Stimulated activated CD4-positive, alpha-beta T cell treated with anti-CD3 and anti-CD28 coated beads, Interleukin-4, amount 100 ng/mL, for 1 hour (primary cell): ENCODE data around the gene FNDC3A.

ENCODE experiments used
- DNase-seq: peaks from one replicate; pipeline ENCODE4 v3.0.0-alpha.2; 2020

FNDC3A gene

DNA sequence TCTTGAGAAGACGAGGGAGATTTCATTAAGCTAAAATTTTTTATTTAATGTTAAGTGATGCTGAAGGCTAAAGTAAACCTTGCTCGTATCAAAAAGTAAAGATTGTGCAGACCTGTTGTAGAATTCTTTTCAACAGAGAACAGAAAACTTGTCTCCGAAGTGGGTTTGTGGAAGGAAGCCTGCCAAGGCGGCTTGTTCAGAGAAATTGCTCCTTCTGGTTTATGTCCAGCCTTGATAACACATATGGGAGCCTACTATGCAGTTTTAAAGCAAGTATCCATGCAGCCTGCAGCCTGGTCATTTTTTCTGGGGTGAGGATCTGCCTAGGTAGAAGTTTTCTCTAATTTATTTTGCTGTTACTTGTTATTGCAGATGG is 245.9 kb downstream of the FNDC3A start:
- no peak for DNase-seq

DNA sequence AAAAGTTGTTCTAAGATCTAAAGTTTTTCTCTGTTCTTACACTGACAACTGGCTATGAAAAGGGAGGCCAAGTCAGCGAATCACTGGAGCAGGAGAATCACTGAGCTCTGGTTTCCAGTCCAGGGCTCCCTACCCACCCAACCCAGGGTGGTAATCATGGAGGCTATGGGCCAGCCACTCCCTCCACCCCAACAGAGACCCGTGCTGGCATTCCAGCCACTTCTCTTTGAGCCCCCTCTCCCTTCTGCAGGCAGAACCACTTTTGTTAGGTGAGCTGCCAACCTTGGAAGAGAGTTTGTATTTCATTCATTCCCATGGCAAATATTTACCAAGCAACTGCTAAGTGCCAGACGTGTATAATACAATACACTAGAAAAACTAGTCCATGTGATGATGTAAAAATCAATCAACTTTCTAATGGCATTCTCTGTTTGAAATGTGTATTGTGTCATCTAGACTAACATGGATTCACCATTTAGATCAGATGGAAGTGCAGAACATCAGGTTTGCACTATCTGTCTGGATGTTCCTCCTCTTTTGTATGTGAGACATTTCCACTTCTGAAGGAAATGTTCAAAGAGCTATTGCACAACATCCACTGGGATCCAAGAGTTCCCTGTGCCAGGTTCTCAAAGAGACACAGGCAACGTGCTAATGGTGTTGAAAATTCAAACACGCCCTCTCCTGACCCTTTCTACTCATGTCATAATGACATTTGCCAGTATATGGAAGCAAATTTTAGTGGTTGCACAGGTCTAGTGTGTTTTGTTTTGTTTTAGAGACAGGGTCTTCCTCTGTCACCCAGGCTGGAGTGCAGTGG is 249.7 kb downstream of the FNDC3A start:
- no peak for DNase-seq

DNA sequence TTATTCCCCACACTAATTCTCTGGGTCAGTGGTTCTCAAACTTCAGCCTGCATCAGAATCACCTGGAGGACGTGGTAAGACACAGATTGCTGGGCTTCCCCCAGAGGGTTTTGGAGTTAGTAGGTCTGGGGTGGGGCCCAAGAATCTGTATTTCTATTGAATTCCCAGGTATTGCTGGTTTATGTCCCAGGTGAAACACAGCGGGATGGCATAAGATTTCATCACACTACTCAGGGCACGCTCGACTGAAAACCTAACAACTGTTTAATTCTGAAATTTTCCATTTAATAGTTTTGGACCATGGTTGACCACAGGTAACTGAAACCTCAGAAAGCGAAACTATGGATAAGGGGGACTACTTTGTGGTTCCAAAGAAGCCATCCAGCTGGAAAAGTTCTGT is 250.9 kb downstream of the FNDC3A start:
- DNase-seq: no peak

DNA sequence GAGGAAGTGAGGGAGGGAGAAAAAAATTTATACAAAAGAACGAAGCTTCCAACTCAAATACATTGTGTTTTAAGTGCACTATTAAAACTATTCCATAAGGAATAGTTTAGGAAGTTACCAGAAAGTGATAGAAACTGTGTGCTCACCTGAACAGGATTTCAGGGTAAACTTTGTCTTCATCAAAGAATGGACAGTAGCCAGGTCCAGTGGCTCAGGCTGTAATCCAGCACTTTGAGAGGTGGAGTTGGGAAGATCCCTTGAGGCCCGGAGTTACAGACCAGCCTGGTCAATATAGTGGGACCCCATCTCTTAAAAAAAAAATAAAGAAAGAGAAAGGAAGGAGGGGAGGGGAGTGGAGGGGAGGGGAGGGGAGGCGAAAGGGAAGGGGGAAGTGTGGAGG is 259.0 kb downstream of the FNDC3A start:
- DNase-seq: no peak

DNA sequence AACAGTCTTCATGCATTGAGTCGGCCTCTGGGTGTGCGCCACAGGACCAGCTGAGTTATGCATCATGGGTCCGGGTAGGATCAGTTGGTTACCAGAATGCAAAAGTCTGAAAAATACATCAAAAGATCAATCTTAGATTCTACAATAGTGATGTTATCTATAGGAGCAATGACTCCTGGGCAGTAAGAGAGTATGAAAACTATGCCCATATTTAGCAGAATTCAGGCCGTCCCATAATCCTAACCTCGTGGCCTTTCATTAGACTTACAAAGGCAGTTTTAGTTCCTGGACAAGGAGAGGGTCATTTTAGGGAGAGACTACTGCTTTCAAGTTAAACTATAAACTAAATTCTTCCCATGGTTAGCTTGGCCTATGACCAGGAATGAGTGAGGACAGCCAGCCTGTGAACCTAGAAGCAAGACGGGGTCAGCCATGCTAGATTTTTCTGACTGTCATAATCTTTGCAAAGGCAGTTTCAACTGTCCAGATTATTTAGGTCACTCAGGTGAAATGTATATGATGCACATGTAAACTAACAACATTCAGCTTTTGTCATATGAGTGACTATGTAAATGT is 260.2 kb downstream of the FNDC3A start:
- DNase-seq: no peak

DNA sequence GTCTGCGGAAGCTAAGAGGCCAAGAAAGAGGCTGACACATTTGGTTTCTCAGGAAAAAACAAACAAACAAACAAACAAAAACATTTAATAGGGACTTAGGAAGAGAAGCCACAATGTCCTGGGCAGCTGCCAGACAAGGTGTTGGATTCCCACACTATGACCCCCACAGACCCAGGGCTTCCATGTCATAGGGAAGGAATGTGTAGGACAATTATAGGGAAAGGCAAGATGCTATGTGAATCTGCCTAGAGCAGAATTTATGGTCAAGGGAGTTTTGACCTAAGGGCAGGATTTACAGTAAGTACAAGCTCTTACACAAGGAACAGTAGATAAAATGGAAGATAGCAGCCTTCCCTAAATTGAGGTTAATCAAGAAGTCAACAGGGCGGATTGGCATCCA is 262.9 kb downstream of the FNDC3A start:
- no peak for DNase-seq

DNA sequence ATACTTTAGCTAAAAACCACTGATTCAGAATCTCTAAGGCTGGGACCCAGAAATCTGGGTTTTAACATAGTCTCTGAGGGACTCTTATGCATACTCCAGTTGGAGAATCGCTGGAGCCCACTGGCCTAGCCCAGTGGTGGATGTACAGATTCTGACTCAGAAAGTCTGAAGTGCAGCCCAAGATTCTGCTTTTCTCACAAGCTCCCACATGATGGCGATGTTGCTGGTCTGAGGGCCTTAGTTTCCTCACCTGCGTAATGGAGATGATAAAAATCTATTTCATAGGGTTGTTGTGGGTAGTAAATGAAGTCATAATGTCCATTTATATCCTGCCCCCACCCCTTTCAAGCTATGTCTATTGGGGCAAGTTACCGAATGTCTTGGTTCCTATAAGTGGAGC is 264.3 kb downstream of the FNDC3A start:
- peak; percentile 20 for DNase-seq

DNA sequence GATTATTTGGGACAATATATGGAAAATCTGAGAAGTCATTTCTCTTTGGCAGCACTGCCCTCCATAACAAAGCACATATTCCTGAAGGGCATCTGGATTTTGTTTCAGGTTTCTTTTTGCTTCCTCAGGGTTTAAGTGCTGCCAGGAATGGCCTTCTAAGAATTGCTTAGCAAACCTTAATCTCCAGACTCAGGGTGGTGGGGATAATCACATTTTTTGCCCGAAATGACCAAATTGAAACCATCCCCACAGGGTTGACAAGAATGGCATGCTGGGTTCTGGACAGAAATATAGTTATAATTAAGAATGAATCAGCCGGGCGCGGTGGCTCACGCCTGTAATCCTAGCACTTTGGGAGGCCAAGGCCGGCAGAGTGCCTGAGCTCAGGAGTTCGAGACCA is 265.6 kb downstream of the FNDC3A start:
- no peak for DNase-seq

DNA sequence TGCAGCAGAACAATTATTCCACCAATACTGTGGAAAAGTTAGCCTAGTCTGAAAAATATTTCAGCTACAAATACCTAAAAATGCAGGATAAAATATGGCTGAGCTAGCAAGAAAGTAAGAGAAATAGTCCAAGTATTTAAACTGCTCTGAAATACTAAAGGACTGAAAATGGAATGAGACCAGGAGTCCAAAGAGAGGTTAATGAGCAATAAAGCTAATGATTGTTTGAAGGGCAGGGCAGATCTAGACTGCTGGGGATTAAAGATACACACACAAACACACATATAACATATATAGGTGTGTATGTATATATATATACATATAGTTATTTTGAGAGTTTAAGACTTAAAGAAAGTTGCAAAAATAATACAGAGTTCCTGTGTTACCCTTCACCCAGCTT is 269.4 kb downstream of the FNDC3A start:
- no peak for DNase-seq

DNA sequence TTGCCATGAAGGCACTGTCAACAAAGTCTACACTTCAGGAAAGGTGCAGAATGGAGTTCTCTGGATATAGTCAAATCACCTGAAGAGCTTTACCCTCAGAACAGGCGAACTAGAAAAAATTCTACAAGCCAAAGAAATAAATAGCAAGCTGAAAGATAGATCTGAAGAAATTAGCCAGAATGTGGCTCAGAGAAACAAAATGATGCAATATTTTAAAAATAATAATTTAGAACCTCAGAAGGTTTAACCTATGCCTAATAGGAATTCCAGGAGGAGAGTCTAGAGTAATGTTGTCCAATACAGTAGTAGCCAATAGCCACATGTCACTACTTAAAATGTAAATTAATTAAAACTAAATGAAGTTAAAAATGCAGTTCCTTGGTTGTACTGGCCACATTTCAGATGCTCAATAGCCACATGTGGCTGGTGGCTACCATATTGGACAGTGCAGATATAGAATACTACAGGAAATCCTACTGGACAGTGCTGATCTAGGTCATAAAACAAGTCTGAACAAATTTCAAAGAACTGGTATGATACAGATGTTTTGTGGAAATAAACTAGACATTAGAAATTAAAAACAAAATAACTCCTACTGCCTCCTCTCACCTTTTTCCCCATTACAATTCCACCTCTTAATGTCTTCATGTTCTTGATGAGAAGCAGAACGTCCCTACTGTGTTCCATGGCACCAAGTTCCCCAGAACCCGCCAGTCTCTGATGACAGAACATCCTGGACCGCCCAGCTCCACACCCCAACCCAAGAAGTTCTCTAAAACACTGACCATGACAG is 271.3 kb downstream of the FNDC3A start:
- DNase-seq: no peak

DNA sequence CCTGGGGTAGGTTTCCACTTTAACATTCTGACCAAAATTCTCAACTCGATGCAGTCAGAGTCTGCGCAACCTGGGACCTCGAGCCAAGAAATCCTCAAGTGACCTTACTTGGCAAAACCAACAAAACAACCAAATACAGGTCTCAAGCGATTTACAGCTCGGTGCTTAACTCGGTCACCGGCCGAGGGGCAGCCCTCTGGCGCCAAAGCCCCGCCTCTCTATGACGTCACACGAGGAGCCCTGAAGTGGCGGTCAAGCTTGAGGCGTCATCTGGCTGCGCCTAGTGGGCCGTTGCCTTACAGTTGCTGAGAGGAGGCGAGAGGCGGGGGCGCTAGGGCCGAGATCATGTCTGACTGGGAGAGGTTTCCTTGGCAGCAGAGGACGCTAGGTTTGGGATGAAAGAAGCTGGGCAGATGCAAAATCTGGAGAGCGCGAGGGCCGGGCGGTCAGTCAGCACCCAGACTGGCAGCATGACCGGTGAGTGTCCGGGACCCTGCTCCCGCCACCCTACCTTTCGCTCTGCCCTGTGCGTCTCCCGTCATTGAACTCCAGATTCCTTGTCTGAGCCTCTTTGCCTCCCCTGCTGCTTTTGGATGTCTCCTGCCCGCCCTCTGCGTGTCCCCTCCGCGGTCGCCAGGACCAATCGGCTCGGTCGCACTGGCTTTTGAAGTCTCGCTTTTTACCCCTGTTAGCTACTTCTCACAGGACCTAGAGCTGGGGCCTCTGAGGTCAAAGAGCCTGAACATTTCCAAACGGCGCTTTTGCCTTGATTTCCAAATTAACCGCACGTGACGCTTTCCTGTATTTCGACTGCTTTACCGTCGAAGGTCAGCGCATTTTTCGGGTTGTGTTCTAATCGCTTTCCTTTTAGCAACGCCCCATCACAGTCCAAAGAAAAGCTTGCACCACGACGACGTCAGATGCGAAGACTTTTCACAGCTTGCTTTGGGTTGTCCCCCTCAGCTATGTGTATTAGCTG is 272.2 kb downstream of the FNDC3A start, which contains the start of gene CDADC1:
CDADC1 (plus strand) TSS at position 283 of the 979 bp plus-strand sequence; CDS start at position 396, 113 bp downstream.
- DNase-seq: peak; percentile 87

DNA sequence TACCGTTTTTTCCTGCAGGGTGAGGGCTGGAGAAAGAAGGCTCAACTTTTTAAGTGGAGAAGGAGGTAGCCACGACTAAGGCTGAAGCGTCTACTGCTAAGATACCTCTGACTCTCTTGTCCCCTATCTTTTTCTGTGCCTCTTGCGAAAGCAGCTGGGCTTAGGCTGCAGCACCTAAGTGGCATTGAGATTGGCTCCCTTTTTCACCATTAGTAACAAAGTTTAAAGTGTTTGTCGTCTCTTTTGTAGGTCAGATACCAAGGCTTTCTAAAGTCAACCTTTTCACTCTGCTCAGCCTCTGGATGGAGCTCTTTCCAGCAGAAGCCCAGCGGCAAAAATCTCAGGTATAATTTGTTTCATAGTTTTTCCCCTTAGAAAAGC is 272.9 kb downstream of the FNDC3A start:
- DNase-seq: no peak

DNA sequence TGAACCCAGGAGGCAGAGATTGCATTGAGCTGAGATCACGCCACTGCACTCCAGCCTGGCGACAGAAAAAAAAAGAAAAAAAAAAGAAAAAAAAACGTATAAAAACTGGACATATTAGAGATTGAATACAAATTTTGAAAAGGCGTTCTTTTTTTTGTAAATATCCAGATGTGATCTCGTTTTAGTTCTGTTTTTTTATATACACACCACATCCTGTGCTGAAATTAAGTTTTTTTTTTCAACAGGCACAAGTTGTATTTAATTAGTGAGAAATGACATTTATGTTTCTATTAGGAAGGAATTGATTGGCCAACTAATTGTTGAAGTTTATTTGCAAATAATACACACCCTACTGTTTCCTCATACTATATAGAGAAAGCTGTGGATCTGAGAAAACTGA is 275.6 kb downstream of the FNDC3A start:
- DNase-seq: no peak

DNA sequence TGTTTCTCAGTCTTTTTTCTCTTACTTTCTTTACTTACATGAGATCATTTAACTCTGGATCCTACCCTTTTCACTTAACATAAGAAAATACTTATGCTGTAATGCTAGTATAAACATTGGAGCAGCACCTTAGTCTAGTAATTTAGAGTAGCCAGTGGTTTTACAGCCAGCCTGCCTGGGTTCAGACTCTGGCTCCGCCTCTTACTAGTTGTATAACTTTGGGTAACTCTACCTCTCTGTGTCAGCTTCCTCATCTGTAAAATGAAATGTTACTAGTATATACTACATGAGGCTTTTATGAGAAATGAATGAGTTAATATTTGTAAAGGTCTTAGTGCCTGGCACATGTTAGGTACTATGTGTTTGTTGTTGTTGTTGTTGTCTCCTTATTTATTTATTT is 277.6 kb downstream of the FNDC3A start:
- DNase-seq: no peak

DNA sequence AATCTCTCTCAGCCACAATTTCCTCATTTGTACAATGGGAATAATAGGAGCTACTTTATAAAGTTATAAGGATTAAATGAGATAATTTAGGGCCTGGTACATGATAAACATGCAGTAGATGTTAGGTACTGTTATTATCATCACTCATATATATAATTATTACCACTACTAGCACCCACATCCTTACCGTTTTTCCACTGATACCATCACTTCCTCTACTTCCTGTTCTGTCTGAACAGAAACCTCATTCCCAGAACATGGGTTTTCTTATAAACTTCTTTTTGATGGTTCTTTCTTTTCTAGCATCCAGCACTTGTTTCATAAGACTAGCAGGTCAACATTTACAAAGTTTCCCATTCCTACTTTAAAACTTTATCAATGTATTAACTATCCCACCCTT is 278.3 kb downstream of the FNDC3A start:
- no peak for DNase-seq

DNA sequence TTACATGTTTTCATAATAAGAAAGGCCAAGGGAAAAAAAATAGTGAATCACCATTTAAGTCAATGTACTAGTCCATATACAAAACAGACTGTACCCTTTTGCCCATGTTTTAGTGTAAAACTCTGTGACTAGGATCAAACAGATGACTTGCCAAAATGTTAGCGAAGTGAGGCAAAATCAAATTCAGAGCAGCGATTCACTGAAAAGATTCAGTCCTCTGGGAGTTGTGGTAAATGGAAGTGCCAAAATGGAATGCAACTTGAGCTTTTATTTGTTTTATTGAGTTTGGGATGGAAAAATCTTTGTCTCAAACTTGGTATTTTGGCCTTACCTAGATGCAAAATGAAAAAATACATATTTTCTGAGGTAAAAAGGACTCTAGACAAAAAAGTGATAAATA is 281.1 kb downstream of the FNDC3A start:
- DNase-seq: no peak

DNA sequence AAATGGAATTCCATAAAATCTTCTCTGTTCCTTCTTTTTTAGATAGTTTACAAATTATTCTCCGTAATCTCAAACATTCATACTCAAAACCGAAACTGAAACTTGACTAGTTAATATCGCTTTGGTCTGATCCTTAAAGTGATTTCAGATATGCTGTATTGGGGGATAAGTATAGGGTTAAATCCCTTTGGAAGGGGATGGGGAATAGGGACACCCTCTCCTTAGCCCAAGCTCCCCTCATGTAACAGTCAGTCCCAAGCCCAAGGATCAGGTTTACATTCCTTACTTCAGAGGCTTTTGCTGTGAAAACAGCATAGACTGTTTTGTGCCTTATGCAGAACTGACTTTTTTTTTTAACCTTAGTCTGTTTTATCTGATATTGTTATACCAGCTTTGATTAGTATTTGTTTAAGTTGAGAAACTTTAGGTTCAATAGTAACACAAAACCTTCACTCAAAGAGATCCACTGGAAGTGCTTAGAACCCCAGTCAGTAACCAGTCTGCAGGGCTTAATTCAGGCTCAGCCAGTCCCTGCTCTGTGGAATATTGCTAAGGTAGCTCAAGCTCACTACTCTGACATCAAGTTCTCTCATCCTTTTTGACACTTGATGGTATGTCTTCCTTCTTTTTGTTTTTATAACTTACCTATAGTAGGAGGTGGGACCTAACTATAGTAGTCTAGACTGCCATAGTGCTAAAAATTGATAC is 282.5 kb downstream of the FNDC3A start:
- DNase-seq: no peak
